ENCODE measurements around the gene ACTL7B.
"Not testable (repeated sequence)": the region's sequence is repeated elsewhere in the genome, so short reads cannot be mapped to it uniquely, and the experiment has no call there.

Gene ACTL7B

GRCh38 chr9:108842610-108843295 lies 13.0 kb downstream of the ACTL7B start:
- DNase-seq, result no peak

- not testable (repeated sequence) for DNase-seq
These were observed 16.2 kb downstream of the ACTL7B start for GRCh38 chr9:108839561-108839960.

GRCh38 chr9:108838017-108838416 lies 17.8 kb downstream of the ACTL7B start:
- no peak for DNase-seq

DNA sequence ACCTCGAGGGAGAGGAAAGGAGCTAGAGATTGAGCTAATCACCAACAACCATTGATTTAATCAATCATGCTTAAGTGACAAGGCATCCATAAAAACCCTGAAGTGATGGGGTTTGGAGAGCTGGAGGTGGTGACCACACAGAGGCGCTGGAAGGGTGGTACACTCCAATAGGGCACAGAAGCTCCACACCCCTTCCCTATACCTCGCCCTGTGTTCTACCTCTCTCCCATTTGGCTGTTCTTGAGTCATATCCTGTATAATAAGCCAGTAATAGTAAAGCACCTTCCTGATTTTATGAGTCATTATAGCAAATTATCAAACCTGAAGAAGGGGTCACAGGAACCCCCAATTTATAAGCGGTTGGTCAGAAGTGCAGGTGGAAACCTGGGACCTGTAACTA lies 18.3 kb downstream of the ACTL7B start:
- DNase-seq, result no peak

DNA sequence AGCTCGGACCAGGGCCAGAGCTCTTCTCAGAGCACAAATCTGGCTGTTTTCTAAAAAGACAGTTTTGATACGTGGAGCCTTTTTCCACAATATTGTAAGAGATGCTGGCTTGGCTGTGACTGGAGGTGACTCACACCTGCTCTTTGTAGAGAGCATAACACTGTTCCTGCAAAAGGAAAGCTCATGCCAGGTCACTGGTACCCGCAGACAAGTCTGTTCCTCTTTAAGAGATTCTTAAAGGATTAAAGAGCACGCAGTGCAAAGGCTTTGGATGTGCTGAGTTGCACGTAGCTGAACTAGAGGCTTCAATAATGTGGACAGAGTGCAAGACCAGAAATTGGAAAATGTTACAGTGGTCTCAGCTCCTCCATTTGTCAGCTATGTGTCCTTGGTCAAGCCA lies 19.0 kb downstream of the ACTL7B start:
- DNase-seq, result no peak

DNA sequence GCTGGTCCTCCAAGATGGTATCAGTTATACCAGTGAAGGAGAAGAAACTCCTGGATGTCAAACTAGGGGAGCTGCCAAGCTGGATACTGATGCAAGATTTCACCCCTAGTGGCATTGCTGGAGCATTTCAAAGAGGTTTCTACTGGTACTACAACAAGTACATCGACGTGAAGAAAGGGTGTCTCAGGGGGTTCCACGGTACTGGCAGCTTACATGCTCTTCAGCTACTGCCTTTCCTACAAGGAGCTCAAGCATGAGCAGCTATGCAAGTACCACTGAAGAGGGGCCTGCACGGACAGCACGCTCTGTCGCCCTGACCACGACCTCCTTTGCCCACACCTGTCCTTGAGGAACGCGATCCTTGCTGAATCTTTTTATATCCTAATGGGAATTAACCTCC lies 19.5 kb downstream of the ACTL7B start:
- DNase-seq, result no peak

GRCh38 chr9:108835831-108836230 lies 20.0 kb downstream of the ACTL7B start:
- no peak for DNase-seq

DNA sequence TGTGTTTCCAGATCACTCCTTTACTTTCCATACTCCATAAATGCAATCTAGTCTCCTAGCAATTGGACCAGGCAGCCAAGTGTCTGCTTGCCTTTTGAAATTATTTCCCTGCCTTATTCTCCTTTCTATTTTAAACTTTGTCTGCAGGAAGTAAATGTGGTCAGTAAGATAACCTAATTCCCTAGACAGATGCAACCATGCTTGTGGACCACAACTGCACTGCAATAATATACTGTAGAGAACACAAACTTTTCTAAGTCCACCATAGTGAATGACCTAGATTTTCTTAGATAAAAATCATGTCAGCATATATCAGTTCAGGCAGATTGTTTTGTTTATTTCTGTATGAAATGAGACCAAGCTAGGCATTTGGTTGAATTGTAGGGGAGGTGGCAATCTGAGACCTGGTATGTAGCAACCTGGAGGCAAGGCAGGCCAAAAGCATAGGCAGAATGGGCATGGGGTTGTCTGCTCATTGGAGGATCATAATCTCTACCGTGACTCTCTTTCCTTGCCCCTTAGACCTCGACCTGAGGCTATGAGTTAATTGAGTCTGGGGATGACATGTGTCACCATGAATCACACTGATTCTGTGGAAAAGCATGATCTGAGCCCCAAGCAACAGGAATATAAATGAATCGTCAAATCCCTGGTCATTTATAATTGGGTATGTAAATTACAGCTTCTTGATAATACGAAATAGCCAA lies 20.7 kb downstream of the ACTL7B start:
- no peak for DNase-seq

DNA sequence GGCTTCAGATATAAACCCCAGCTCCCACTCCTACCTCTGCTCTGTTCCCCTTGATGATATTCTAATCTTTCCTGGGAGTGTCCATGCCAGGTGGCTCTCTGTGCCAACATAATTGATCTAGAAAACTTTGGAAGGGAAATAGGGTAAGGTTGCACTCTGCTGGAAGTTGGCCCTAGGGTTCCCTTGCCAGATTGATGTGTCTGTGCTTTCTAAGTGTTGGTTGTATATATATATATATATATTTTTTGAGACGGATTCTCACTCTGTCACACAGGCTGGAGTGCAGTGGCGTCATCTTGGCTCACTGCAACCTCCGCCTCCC lies 23.6 kb downstream of the ACTL7B start:
- no peak for DNase-seq

GRCh38 chr9:108831496-108832178 lies 24.1 kb downstream of the ACTL7B start:
- no peak for DNase-seq

GRCh38 chr9:108830272-108830671 lies 25.5 kb downstream of the ACTL7B start:
- DNase-seq, result no peak

- no peak for DNase-seq
These were observed 32.0 kb downstream of the ACTL7B start for GRCh38 chr9:108823829-108824228.

GRCh38 chr9:108816037-108816436 lies 39.7 kb downstream of the ACTL7B start:
- DNase-seq, result no peak

DNA sequence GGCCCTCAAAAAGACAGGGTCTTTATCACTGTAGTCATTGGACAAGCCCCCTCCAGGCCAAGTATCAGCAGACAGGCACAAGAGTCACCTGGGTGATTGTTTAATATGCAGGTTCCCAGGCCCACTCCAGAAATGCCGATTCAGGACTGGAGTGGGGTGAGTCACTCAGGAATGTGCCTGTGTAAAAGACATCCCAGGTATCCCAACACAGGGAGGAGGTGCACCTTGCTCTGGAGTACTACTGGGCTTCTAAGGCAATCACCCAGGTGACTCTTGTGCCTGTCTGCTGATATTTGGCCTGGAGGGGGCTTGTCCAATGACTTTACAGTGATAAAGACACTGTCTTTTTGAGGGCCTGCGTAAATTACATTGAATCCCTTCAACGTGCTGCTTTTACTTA lies 40.6 kb downstream of the ACTL7B start:
- DNase-seq, result no peak

DNA sequence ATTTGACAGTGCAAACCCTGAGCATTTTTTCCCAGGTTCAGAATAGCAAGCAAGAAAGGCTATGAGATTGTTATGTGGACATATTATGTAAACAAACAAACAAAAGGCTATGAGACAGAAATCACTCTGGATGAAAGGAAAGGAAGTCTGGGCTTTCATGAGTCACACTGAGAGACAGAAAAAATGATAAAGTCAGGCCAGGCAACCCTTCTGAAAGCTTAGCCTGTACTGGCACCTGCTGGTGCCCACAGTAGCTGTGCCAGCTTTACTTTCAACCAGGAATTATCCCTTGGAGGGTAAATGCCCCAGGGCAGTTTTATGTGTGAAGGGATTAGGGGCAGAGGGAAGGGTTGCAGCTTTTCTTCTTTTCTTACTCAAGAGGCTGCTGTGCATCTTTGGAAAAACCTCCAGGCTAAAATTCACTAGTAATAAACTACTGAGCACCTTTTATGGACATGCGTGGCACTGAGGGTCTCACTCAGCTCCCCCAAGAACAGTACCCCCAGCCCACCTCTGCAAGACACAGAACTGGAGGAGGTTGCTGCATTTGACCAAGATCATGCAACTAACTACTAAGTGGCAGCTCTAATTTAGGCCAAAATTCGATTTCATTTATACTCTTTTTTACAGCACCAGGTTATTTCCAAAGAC lies 41.7 kb downstream of the ACTL7B start:
- no peak for DNase-seq

DNA sequence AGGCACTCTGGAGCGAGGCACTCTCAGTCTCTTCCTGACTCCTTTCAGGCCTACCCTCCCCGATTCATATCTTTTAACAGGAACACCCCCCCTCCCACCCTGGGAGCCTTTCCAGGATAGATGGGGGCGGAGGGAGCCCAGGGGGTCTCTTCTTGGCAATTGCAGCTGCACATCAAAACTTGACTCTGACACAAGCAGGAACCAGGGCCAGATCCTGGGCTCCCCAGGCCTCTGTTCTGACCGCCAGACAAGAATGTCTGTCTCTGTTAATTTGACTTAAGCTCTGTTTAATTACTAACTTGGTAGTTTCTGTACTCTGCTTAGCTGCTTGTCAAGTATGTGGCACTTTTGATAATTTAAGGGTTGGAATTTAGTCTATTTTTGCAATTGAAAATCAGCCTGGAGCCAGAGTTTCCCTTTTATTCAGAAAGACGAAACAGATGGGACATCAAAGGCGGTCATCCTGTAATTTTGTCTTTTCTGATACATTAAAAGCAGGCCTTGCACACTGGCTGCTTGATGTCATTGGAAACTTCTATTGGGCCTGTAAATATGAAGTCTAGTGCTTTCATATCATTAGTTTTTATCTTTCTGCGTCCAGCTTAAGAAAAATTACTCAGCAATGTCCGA lies 43.3 kb downstream of the ACTL7B start:
- no peak for DNase-seq

DNA sequence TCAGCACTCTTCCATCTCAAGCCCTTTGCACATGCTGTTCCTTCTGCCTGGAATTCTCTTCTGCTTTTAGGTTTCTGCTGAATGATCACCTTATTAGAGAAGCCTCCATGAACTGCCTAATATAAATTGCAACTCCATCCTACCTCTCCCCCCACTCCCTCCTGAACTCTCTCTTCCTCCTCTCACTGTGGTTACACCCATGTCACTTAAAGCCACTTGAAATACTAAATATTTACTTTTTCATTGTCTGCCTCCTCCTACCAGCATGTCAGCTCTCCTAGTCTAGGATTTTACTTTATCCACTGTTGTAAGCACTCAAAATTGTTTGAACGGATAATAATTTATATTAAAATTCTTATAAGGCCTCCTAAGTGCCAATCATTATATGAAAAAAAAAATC lies 43.8 kb downstream of the ACTL7B start:
- no peak for DNase-seq

GRCh38 chr9:108809269-108809668 lies 46.5 kb downstream of the ACTL7B start:
- no peak for DNase-seq

All from activated T-cell treated with anti-CD3 and anti-CD28 coated beads for 4 hours (primary cell).